Measurements from ENCODE around the gene EGFL7. TPM values are rescaled to one million over a fixed set of nuclear protein-coding genes. Genes with fewer than 3 reads are reported as not detected.

The EGFL7 gene
- total and polyA plus RNA-seq, 4 donors: 128 to 379 (median 226) TPM

- DNase-seq (no peak), ATAC-seq (ENCODE audit: insufficient read depth, low FRiP score) (no peak)
- peak overlapping the region in 1 of 2 donors; percentile 30 for H3K27ac ChIP-seq (ENCODE audit: low read depth in 1 of 2, low read length in 1 of 2)
- no peak overlapping the region for H3K4me3 ChIP-seq
- H3K36me3 ChIP-seq (ENCODE audit: control insufficient read depth in 4 of 4, insufficient read depth in 4 of 4, low read length in 4 of 4): peaks cover 0 to 36% (median 0%) of the 10 kb centered on the region in 4 donors
- 89 to 97% methylated on average over 13 of the region's 13 CpGs for WGBS, 2 donors
- no peaks in the 10 kb centered on the region for H3K9me3 ChIP-seq (ENCODE audit: control insufficient read depth in 4 of 4, insufficient read depth in 3 of 4, low read length in 3 of 4)
- TF ChIP-seq CTCF (IDR thresholded peaks at IDR 0.05; ENCODE audit: control extremely low read depth, extremely low read depth): no peak
- H3K27me3 ChIP-seq (ENCODE audit: control insufficient read depth in 3 of 3, insufficient read depth in 3 of 3, low read length in 2 of 3): no peaks in the 10 kb centered on the region
- peaks cover 0 to 8% (median 0%) of the 10 kb centered on the region in 5 donors for H3K4me1 ChIP-seq (ENCODE audit: control insufficient read depth in 5 of 5, insufficient read depth in 5 of 5, low read length in 5 of 5)
- no peak overlapping the region for H3K9ac ChIP-seq (ENCODE audit: insufficient read depth in 1 of 2, low read length in 2 of 2)
Measured at GRCh38 chr9:136676297-136676794, 13.6 kb downstream of the EGFL7 start.

DNA sequence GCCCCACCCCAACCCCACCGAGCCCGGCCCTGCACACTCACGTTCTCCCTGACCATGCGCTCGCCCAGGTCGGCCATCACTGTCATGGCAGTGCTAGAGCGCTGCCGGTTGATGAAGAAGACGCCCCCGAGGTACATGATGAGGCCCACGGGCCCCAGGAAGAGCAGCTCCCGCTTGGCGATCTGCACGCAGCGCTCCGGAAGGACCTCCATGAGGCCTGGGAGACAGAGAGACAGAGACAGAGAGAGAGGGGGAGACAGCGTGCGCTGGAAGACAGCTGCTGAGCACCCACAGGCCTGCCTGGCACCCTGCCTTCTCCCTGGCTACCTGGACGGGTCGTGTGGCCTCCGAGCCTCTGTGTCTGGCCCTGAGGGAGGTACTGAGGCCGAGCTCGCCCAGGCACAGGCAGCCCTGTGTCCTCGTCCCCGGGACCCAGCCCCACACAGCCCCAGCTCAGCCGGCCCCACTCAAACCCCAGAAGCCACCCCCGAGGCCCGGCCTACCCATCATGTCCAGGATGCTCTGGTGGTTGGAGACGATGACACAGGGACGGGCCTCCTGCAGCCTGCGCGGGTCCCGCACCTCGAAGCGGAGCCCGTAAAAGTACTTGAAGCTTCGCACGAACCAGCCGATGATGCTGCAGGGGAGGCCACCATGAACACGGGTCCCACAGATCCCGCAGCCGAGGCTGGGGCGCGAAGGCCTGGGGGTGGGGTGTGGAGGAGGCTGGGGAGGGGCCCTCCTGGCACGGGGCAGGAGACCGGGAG is 14.4 kb downstream of the EGFL7 start:
- TF ChIP-seq CTCF (IDR thresholded peaks at IDR 0.05; ENCODE audit: control extremely low read depth, extremely low read depth): no peak
- Histone ChIP-seq H3K4me3 (no peak overlapping the region), H3K27me3 (ENCODE audit: control insufficient read depth in 3 of 3, insufficient read depth in 3 of 3, low read length in 2 of 3) (no peaks in the 10 kb centered on the region), H3K27ac (ENCODE audit: low read depth in 1 of 2, low read length in 1 of 2) (peak overlapping the region in 1 of 2 donors; percentile 6), H3K9ac (ENCODE audit: insufficient read depth in 1 of 2, low read length in 2 of 2) (no peak overlapping the region), H3K4me1 (ENCODE audit: control insufficient read depth in 5 of 5, insufficient read depth in 5 of 5, low read length in 5 of 5) (peaks cover 0 to 8% (median 0%) of the 10 kb centered on the region in 5 donors), H3K36me3 (ENCODE audit: control insufficient read depth in 4 of 4, insufficient read depth in 4 of 4, low read length in 4 of 4) (peaks cover 0 to 33% (median 0%) of the 10 kb centered on the region in 4 donors), H3K9me3 (ENCODE audit: control insufficient read depth in 4 of 4, insufficient read depth in 3 of 4, low read length in 3 of 4) (no peaks in the 10 kb centered on the region)
- ATAC-seq (ENCODE audit: insufficient read depth, low FRiP score) (no peak), DNase-seq (no peak)
- 92% methylated on average over 46 of the region's 46 CpGs for WGBS, 2 donors

- no peak for TF ChIP-seq CTCF (IDR thresholded peaks at IDR 0.05; ENCODE audit: control extremely low read depth, extremely low read depth)
- no peak overlapping the region for H3K4me3 ChIP-seq
- peak overlapping the region in 1 of 2 donors; percentile 52 for H3K27ac ChIP-seq (ENCODE audit: low read depth in 1 of 2, low read length in 1 of 2)
- 75 to 87% methylated on average over 15 of the region's 15 CpGs for WGBS, 2 donors
- H3K27me3 ChIP-seq (ENCODE audit: control insufficient read depth in 3 of 3, insufficient read depth in 3 of 3, low read length in 2 of 3): no peaks in the 10 kb centered on the region
- H3K9me3 ChIP-seq (ENCODE audit: control insufficient read depth in 4 of 4, insufficient read depth in 3 of 4, low read length in 3 of 4): no peaks in the 10 kb centered on the region
- H3K36me3 ChIP-seq (ENCODE audit: control insufficient read depth in 4 of 4, insufficient read depth in 4 of 4, low read length in 4 of 4): peaks cover 0 to 27% (median 0%) of the 10 kb centered on the region in 4 donors
- no peak for ATAC-seq (ENCODE audit: insufficient read depth, low FRiP score)
- DNase-seq: no peak
- no peak overlapping the region for H3K9ac ChIP-seq (ENCODE audit: insufficient read depth in 1 of 2, low read length in 2 of 2)
- H3K4me1 ChIP-seq (ENCODE audit: control insufficient read depth in 5 of 5, insufficient read depth in 5 of 5, low read length in 5 of 5): peaks cover 0 to 9% (median 0%) of the 10 kb centered on the region in 5 donors
Measured at GRCh38 chr9:136678034-136678433, 15.3 kb downstream of the EGFL7 start.
